NCI-H2171 (cell line): Measurements from ENCODE around the gene STIM1.
"Not testable (repeated sequence)": the region's sequence is repeated elsewhere in the genome, so short reads cannot be mapped to it uniquely, and the experiment has no call there.

ENCODE experiments used
- DNase-seq: peaks from one replicate; lab custom pipeline; 2025; lab: John Stamatoyannopoulos, UW

Gene STIM1

DNA sequence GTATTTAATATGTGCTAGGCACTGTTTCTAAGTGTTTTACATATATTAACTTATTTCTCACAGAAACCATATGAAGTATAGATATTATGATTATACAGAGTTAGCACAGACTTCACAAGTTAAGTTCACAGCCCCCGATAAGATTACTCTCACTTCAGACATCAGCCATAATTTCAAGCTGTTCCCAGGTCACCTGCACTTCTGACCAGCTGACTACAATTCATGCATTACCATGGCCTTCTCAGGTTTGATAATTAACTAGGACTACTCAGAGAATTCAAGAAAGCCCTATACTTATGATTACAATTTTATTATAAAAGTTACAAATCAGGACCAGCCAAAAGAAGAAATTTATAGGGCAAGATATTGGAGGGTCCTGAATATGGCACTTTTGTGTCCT is 170.9 kb downstream of the STIM1 start:
- DNase-seq: no peak

GRCh38 chr11:4027746-4028145 is 172.3 kb downstream of the STIM1 start:
- DNase-seq: no peak

- no peak for DNase-seq
These were observed 174.7 kb downstream of the STIM1 start for GRCh38 chr11:4030197-4030596.

DNA sequence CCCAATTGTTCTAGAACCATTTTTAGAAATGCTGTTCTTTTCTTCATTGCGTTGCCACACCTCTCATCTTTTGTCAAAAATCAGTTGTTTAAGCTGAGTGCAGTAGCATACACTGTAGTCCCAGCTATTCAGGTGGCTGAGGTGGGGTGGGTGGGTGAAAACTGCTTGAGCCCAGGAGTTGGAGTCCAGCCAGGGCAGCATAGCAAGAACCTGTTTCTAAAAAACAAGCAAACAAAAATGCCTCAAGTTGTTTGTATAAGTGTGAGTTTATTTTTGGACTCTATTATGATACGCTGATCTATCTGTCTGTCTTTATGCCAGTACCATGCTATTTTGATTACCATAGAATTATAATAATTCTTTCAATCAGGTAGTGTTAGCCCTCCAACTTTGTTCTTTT is 176.6 kb downstream of the STIM1 start:
- DNase-seq: no peak

GRCh38 chr11:4035985-4036384 is 180.5 kb downstream of the STIM1 start:
- no peak for DNase-seq

DNA sequence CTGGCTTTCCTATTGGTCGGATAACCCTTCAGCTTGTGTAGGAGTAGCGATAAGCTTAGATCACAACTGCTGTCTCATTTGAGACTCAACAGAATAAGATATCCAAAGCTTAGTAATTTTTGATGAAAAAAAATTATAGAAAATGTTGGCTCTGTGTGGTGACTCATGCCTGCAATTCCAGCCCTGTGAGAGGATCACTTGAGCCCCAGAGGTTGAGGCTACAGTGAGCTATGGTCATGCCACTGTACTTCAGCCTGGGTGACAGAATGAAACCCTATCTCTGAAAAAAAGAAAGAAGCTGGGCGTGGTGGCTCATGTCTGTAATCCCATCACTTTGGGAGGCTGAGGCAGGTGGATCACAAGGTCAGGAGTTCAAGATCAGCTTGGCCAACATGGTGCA is 183.5 kb downstream of the STIM1 start:
- no peak for DNase-seq

DNA sequence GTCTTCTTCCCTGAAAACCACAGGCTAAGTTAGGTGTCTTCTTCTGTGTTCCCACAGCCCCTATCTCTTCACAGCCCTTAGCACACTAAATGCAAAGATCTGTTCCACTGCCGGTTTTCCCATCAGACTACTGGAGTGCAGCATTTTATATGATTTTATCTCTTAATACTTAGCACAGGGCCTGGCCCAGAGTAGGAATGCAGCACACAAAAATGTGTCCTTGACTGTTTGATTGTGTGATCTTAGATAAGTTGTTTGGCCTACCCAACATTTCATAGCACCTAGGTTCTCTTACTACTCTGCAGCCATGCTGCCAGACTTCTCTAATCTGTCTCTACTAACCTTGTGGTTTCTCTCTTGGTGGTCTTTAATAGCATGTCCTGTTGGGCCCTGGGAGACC is 185.0 kb downstream of the STIM1 start:
- DNase-seq: no peak

GRCh38 chr11:4041731-4042391 is 186.4 kb downstream of the STIM1 start:
- no peak for DNase-seq

DNA sequence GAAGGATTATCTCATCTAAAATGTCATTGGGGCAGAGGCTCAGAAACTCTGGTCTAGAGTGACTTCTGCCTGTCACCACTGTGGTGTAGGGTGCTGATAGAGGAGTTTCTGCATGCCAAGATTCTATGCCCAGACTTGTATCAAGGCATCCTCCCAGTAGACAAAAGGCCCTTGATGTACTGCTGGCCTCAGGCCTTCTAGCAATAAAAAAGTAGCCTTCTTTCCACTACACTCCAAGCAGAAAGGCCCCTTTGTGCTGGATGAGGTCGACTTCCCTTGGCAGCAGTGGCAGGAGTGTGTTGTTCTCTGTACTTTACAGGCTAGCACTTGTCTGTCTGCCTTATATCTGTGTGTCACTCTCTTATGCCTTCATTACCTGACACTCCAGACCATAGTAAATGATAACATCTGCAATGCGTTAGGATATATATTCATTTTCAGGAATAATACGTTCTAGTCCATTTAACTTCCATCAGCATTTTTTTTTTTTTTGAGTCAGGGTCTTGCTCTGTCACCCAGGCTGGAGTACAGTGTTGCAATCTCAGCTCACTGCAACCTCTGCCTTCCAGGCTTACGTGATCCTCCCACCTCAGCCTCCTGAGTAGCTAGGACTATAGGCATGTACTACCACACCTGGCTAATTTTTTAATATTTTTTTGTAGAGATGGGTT is 189.6 kb downstream of the STIM1 start:
- no peak for DNase-seq

- no peak for DNase-seq
These were observed 192.9 kb downstream of the STIM1 start for GRCh38 chr11:4048340-4048739.

GRCh38 chr11:4049006-4049405 is 193.5 kb downstream of the STIM1 start:
- DNase-seq: no peak

DNA sequence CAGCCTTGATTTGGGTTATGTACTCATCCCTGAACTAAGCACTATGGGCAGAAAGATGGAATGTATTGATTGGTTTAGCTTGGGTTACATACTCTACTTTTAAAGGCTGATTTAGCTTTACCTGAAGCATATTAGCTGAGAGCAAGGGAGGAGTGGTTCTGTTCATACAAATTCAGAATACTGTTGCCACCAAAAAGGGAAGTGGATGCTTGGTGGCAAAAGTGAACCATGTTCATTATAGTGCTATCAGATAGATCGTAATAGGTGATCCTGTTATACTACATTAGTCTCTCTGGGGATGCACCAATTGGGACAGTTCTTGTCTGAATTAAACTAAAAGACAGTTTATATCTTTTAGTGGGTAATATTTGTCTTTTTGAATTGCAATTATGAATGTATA is 194.7 kb downstream of the STIM1 start:
- DNase-seq: no peak

DNA sequence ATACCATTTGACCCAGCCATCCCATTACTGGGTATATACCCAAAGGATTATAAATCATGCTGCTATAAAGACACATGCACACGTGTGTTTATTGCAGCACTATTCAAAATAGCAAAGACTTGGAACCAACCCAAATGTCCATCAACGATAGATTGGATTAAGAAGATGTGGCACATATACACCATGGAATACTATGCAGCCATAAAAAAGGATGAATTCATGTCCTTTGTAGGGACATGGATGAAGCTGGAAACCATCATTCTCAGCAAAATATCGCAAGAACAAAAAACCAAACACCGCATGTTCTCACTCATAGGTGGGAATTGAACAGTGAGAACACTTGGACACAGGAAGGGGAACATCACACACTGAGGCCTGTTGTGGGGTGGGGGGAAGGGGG is 197.7 kb downstream of the STIM1 start:
- DNase-seq: not testable (repeated sequence)

- no peak for DNase-seq
These were observed 199.2 kb downstream of the STIM1 start for GRCh38 chr11:4054643-4055042.

- DNase-seq: no peak
These were observed 204.0 kb downstream of the STIM1 start for GRCh38 chr11:4059424-4059823.

DNA sequence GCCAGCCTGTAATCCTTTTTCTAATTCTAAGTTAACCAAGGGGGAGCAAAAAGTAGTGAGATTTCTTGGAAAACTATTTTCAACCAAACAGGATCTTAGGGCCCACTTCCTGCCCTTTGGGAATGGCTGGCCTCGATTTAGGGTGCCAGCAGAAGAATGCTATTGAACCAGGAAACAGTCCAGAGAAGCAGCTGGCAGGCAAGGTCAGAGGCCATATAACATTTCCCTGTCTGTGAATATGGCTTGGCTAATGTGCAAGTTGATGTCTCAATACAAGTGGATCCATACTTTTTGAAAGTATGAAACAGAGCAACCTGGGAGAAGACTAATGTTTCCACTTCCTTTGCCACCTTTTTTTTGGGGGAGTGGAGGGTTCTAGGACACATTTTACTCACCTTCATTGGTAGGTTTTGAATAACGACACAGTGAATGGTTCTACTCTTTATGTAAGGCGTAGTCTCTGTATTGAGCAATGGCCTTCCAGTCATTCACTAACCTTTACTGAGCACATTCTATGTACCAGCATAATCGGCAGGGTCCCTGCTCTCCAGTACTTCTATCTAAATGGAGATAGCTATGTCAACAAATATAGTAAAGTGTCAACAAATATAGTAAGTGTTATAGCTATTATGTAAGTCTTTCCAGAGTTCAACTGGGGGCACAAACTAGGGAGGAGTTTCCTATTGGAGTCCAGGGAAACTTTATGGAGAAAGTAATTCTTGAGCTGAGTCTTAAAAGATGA is 204.9 kb downstream of the STIM1 start:
- no peak for DNase-seq

- no peak for DNase-seq
These were observed 206.2 kb downstream of the STIM1 start for GRCh38 chr11:4061700-4062099.

- no peak for DNase-seq
These were observed 207.9 kb downstream of the STIM1 start for GRCh38 chr11:4063348-4063747.

DNA sequence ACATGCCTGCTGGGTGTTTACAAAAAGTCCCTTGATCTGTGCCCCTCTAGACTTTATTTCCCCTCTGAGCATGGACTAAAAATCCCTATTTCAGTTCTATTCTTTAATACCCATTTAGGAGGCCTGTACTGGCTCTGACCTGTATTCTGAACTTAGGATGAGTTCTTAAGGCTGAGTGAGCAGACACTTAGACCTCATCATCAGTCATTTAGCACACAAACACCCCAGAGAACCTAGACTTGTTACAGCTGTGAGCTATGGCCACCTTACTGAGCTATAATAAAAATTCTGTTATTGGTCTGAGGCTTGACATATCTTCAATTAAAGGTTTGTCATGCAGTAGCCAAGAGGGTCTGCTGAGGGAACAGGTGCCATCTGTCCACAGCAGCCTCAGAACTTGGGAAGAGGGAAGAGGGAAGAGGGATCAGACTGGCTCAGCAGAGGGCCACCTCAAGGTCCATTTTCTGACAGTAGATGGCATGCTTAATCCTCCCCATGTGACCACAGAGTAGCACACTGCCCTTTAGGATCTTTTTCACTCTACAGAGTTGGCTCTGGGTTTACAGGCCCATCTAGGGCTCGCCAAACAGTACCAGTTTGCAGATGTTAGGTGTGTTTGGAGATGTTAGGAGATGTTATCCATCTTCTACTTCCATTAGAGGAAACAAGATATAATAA is 209.0 kb downstream of the STIM1 start:
- no peak for DNase-seq

DNA sequence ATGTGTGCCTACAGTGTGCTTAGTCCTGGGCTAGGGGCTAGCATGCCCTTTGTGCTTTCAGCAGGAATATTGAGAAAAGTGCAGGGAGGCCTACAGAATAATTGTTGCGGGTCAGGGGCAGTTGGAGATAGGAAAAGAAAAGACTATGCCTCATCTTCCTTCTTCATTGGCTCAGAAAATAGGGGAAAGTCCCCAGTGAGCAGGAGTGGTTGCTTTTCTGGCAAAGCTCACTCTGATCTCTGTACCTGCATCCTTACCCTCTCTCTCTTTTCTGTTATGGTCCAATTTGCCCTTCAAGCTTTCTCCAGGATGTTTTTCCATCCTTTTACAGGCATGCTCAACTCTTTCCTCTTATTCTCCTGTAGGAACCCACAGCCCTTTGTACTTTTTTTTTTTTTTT is 209.6 kb downstream of the STIM1 start:
- DNase-seq: no peak

GRCh38 chr11:4065601-4066377 is 210.3 kb downstream of the STIM1 start:
- DNase-seq: no peak

DNA sequence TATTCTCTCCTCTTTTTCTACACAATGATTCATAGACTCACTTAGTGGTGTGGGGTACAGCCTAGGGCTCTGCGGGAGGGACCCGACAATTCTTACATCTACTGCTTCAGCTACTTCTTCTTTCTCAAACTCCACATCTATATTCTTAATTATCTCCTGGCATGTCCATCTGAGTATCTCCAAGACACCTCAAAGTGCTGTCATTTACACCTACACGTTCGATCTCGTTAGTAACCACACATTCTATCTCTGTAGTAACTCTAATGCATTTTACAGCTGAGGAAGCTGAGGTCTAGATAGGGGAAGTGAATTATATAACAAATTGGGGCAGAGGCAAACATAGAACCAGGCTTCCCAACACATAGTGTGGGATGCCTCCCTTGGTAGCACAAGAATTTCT is 211.4 kb downstream of the STIM1 start:
- no peak for DNase-seq
